GM23338 (cell line): ENCODE results near the gene E2F3. TPM values are rescaled to one million over a fixed set of nuclear protein-coding genes. Genes with fewer than 3 reads are reported as not detected.

Experiments used
- ATAC-seq: fragments of 200-7000 bp; cut with Tn5 transposase; 3 replicates; pipeline ENCODE4 v1.9.1; 2020
- DNase-seq: peaks from one replicate; pipeline ENCODE4 v3.0.0-alpha.2; 2015; ENCODE audit warnings: low spot score
- H2AFZ ChIP-seq: fragments of 200-600 bp; sonication (generic); 2 replicates; pipeline ENCODE4 v1.8.0; 2016; ENCODE audit warnings: antibody characterized with exemption, mild to moderate bottlenecking, moderate library complexity
- H3F3A ChIP-seq: fragments of 200-600 bp; sonication (generic); replicated peaks from 2 replicates; pipeline ENCODE4 v1.8.0; 2017; ENCODE audit warnings: antibody characterized with exemption, mixed run types, low read depth
- H3K27ac ChIP-seq: fragments of 200-600 bp; sonication (generic); 2 replicates; pipeline ENCODE4 v1.6.1; 2016; ENCODE audit warnings: low read depth
- H3K27me3 ChIP-seq: fragments of 200-600 bp; sonication (generic); 2 replicates; pipeline ENCODE4 v1.8.0; 2016; ENCODE audit warnings: mild to moderate bottlenecking, mixed run types, moderate library complexity; ENCODE audit not compliant: insufficient read depth
- H3K36me3 ChIP-seq: fragments of 200-600 bp; sonication (generic); 2 replicates; pipeline ENCODE4 v1.8.0; 2016; ENCODE audit warnings: mild to moderate bottlenecking; ENCODE audit not compliant: insufficient read depth
- H3K4me1 ChIP-seq: fragments of 200-600 bp; sonication (generic); 2 replicates; pipeline ENCODE4 v1.8.0; 2016; ENCODE audit warnings: mild to moderate bottlenecking, moderate library complexity; ENCODE audit not compliant: insufficient read depth
- H3K4me2 ChIP-seq: fragments of 200-600 bp; sonication (generic); 2 replicates; pipeline ENCODE4 v1.7.1; 2017; ENCODE audit warnings: mixed run types
- H3K4me3 ChIP-seq: fragments of 200-600 bp; sonication (generic); 2 replicates; pipeline ENCODE4 v1.6.1; 2016; ENCODE audit warnings: mixed run types
- H3K79me2 ChIP-seq: fragments of 200-600 bp; sonication (generic); replicated peaks from 2 replicates; pipeline ENCODE4 v1.8.0; 2017; ENCODE audit warnings: mild to moderate bottlenecking; ENCODE audit not compliant: insufficient read depth
- H3K9me2 ChIP-seq: fragments of 200-600 bp; sonication (generic); 2 replicates; pipeline ENCODE4 v1.8.0; 2017; ENCODE audit not compliant: insufficient read depth
- H4K20me1 ChIP-seq: fragments of 200-600 bp; sonication (generic); replicated peaks from 2 replicates; pipeline ENCODE4 v1.8.0; 2017; ENCODE audit warnings: mild to moderate bottlenecking; ENCODE audit not compliant: insufficient read depth
- H3K27ac Mint-ChIP-seq: 2 replicates; pipeline ENCODE4 v1.8.0; 2020; ENCODE audit warnings: inconsistent platforms, mild to moderate bottlenecking, moderate library complexity, mixed read lengths
- H3K27me3 Mint-ChIP-seq: 3 replicates; pipeline ENCODE4 v1.8.0; 2022; ENCODE audit warnings: low read depth, mild to moderate bottlenecking, moderate library complexity, mixed read lengths, inconsistent platforms; ENCODE audit not compliant: insufficient read depth, poor library complexity
- H3K36me3 Mint-ChIP-seq: 3 replicates; pipeline ENCODE4 v1.8.0; 2021; ENCODE audit warnings: low read depth, mild to moderate bottlenecking, inconsistent platforms, moderate library complexity, mixed read lengths
- H3K4me1 Mint-ChIP-seq: 3 replicates; pipeline ENCODE4 v1.8.0; 2020; ENCODE audit warnings: mild to moderate bottlenecking, inconsistent platforms, mixed read lengths
- H3K4me3 Mint-ChIP-seq: 3 replicates; pipeline ENCODE4 v1.8.0; 2021; ENCODE audit warnings: moderate library complexity, mild to moderate bottlenecking, inconsistent platforms, mixed read lengths
- H3K9me3 Mint-ChIP-seq: 3 replicates; pipeline ENCODE4 v1.8.0; 2020; ENCODE audit warnings: moderate library complexity, mild to moderate bottlenecking, inconsistent platforms, mixed read lengths
- CREB1 ChIP-seq: fragments of 250-450 bp; sonication (Bioruptor Pico); IDR thresholded peaks from 2 replicates; pipeline ENCODE4 v1.5.0; 2020; ENCODE audit warnings: low read depth, mild to moderate bottlenecking, moderate library complexity
- EZH2 ChIP-seq: fragments of 200-600 bp; sonication (generic); IDR thresholded peaks from one replicate; pipeline ENCODE4 v1.8.0; 2017; ENCODE audit warnings: antibody characterized with exemption, mild to moderate bottlenecking, low read depth; ENCODE audit not compliant: unreplicated experiment
- EZH2phosphoT487 ChIP-seq: fragments of 200-600 bp; sonication (generic); IDR thresholded peaks from one replicate; pipeline ENCODE4 v1.8.1; 2018; ENCODE audit warnings: antibody characterized with exemption; ENCODE audit not compliant: unreplicated experiment
- JUNB ChIP-seq: IDR thresholded peaks from one replicate; pipeline ENCODE4 v1.6.1; 2016; ENCODE audit warnings: antibody characterized with exemption; ENCODE audit not compliant: unreplicated experiment
- POLR2AphosphoS5 ChIP-seq: IDR thresholded peaks from 2 replicates; pipeline ENCODE4 v1.6.1; 2016; ENCODE audit warnings: antibody characterized with exemption, low read depth
- STAT1 ChIP-seq: IDR thresholded peaks from one replicate; pipeline ENCODE4 v1.6.1; 2016; ENCODE audit warnings: antibody characterized with exemption; ENCODE audit not compliant: unreplicated experiment
- ZNF114 ChIP-seq: fragments of 250-450 bp; sonication (Bioruptor Pico); IDR thresholded peaks from 2 replicates; pipeline ENCODE4 v1.5.0; 2020; ENCODE audit warnings: mild to moderate bottlenecking, moderate library complexity
- ZNF331 ChIP-seq: fragments of 250-450 bp; sonication (Bioruptor Pico); IDR thresholded peaks from 2 replicates; pipeline ENCODE4 v1.5.0; 2020; ENCODE audit warnings: low read depth, mild to moderate bottlenecking, moderate library complexity
- polyA plus RNA-seq: library from polyadenylated mRNA; unstranded; fragments of >200 nt; fragmentation: Nextera tagmentation; extraction: Ambion mirVana; gene quantifications from 2 replicates; pipeline ENCODE4 v1.2.1, GENCODE V29; 2016
- total RNA-seq: library from RNA; depleted of rRNA; stranded (reverse); fragments of >200 nt; shearing (Covaris generic); gene quantifications from 2 replicates; pipeline ENCODE4 v1.2.3, GENCODE V29; 2014
- TF ChIP-seq, protein P1 (sequence below): IDR thresholded peaks from one replicate; pipeline ENCODE4 v1.6.1; 2018; ENCODE audit warnings: antibody characterized with exemption; ENCODE audit not compliant: unreplicated experiment
- TF ChIP-seq, protein P2 (sequence below), 2 experiments: fragments of 200-600 bp in 1 of 2; sonication (generic) in 1 of 2; conservative IDR thresholded peaks; 2 replicates each; pipeline versions ENCODE4 v1.5.1 to v1.6.1; 2016 to 2017; ENCODE audit warnings: antibody characterized with exemption in 2 of 2, low read depth in 2 of 2, mild to moderate bottlenecking in 2 of 2, moderate library complexity in 1 of 2
- TF ChIP-seq, protein P3 (sequence below): IDR thresholded peaks from 2 replicates; pipeline ENCODE4 v1.6.1; 2016; ENCODE audit warnings: antibody characterized with exemption

The E2F3 gene
- total and polyA plus RNA-seq, 2 experiments from 2014 or later, result 27.2 to 33.5 TPM

DNA sequence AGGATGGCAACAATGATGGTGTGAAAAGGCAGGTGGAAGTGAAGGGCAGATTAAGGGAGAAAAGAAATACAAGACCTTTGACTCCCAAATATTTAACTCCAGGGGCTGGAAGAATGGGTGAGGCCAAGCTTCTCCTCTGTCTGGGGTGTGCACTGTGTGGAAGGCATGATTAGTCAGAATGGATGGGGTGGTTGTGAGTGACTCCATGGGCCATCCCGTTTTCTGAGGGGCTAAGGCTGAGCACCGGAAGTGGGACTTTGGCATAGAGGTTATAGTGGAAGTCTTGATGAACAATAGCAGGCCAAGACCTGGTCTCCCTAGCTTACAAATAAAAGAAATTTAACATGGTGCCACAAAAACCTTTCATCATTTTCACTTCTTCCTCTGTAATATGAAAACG is 12.1 kb downstream of the E2F3 start:
- Histone ChIP-seq H3K4me2 (no peak overlapping the region), H3K27ac (0 out of 2 replicates have a peak overlapping the region, but pooled peaks have one; percentile 36), H4K20me1 (peaks cover 92% of the 10 kb centered on the region), H3K79me2 (peaks cover 100% of the 10 kb centered on the region), H3K27me3 (no peaks in the 10 kb centered on the region), H3K36me3 (no peaks in the 10 kb centered on the region; the same call in 1 of the 2 replicates), H3K4me3 (no peak overlapping the region), H3F3A (0 out of 2 replicates have a peak, but pooled peaks cover 3% of the 10 kb centered on the region), H3K4me1 (peaks cover 48% of the 10 kb centered on the region), H2AFZ (no peak overlapping the region), H3K9me2 (no peaks in the 10 kb centered on the region)
- TF ChIP-seq STAT1 (no peak), EZH2 (no peak), ZNF331 (no peak), ZNF114 (CRISPR knock-in tag) (no peak), EZH2phosphoT487 (no peak)
- TF ChIP-seq, protein P1, sequence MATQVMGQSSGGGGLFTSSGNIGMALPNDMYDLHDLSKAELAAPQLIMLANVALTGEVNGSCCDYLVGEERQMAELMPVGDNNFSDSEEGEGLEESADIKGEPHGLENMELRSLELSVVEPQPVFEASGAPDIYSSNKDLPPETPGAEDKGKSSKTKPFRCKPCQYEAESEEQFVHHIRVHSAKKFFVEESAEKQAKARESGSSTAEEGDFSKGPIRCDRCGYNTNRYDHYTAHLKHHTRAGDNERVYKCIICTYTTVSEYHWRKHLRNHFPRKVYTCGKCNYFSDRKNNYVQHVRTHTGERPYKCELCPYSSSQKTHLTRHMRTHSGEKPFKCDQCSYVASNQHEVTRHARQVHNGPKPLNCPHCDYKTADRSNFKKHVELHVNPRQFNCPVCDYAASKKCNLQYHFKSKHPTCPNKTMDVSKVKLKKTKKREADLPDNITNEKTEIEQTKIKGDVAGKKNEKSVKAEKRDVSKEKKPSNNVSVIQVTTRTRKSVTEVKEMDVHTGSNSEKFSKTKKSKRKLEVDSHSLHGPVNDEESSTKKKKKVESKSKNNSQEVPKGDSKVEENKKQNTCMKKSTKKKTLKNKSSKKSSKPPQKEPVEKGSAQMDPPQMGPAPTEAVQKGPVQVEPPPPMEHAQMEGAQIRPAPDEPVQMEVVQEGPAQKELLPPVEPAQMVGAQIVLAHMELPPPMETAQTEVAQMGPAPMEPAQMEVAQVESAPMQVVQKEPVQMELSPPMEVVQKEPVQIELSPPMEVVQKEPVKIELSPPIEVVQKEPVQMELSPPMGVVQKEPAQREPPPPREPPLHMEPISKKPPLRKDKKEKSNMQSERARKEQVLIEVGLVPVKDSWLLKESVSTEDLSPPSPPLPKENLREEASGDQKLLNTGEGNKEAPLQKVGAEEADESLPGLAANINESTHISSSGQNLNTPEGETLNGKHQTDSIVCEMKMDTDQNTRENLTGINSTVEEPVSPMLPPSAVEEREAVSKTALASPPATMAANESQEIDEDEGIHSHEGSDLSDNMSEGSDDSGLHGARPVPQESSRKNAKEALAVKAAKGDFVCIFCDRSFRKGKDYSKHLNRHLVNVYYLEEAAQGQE, result no peak
- TF ChIP-seq, protein P2, sequence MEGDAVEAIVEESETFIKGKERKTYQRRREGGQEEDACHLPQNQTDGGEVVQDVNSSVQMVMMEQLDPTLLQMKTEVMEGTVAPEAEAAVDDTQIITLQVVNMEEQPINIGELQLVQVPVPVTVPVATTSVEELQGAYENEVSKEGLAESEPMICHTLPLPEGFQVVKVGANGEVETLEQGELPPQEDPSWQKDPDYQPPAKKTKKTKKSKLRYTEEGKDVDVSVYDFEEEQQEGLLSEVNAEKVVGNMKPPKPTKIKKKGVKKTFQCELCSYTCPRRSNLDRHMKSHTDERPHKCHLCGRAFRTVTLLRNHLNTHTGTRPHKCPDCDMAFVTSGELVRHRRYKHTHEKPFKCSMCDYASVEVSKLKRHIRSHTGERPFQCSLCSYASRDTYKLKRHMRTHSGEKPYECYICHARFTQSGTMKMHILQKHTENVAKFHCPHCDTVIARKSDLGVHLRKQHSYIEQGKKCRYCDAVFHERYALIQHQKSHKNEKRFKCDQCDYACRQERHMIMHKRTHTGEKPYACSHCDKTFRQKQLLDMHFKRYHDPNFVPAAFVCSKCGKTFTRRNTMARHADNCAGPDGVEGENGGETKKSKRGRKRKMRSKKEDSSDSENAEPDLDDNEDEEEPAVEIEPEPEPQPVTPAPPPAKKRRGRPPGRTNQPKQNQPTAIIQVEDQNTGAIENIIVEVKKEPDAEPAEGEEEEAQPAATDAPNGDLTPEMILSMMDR (conservative IDR thresholded peaks at IDR 0.05; ENCODE audit: low read depth in 2 of 2), result no peak
- TF ChIP-seq, protein P3, sequence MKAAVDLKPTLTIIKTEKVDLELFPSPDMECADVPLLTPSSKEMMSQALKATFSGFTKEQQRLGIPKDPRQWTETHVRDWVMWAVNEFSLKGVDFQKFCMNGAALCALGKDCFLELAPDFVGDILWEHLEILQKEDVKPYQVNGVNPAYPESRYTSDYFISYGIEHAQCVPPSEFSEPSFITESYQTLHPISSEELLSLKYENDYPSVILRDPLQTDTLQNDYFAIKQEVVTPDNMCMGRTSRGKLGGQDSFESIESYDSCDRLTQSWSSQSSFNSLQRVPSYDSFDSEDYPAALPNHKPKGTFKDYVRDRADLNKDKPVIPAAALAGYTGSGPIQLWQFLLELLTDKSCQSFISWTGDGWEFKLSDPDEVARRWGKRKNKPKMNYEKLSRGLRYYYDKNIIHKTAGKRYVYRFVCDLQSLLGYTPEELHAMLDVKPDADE, result no peak
- Mint-ChIP-seq H3K27ac (no peak overlapping the region), H3K4me3 (no peak overlapping the region), H3K36me3 (peaks cover 25% of the 10 kb centered on the region), H3K9me3 (no peaks in the 10 kb centered on the region), H3K27me3 (peaks cover 6% of the 10 kb centered on the region), H3K4me1 (peaks cover 75% of the 10 kb centered on the region)
- no peak for DNase-seq
- no peak for ATAC-seq

DNA sequence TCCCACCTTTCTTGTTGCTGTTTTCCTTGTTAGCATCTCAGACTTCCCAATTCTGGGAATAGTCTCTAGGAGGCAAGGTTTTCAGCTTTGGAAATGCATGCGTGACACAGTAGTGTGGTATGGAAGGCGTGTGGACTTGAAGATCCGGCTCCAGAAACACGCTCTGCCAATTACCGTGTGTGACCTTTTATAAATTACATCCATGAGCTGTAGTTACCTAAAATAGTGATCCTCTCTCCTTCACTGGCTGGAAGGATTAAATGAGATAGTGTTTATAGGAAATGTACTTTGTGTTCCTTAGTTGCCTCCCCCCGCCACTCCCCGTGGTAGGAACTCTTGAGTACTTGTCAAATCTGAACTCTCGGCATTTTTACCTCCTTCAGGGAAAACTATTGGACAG is 13.0 kb downstream of the E2F3 start:
- Mint-ChIP-seq H3K27ac (no peak overlapping the region), H3K4me1 (peaks cover 69% of the 10 kb centered on the region)
- TF ChIP-seq EZH2phosphoT487 (no peak), ZNF331 (no peak), POLR2AphosphoS5 (no peak), JUNB (no peak), CREB1 (CRISPR knock-in tag) (no peak), EZH2 (no peak), ZNF114 (CRISPR knock-in tag) (no peak)
- TF ChIP-seq, protein P2 (conservative IDR thresholded peaks at IDR 0.05; ENCODE audit: low read depth in 2 of 2), result no peak
- TF ChIP-seq, protein P1, result no peak

More for the DNA sequence above, 13.0 kb downstream of the E2F3 start:
- ATAC-seq (no peak), DNase-seq (no peak)
- no peak overlapping the region for H2AFZ ChIP-seq
- no peak overlapping the region for H3K4me2 ChIP-seq
- peaks cover 93% of the 10 kb centered on the region for H4K20me1 ChIP-seq
- Mint-ChIP-seq H3K9me3 (no peaks in the 10 kb centered on the region), H3K4me3 (no peak overlapping the region), H3K36me3 (peaks cover 25% of the 10 kb centered on the region), H3K27me3 (peaks cover 6% of the 10 kb centered on the region)
- peaks cover 48% of the 10 kb centered on the region for H3K4me1 ChIP-seq
- H3F3A ChIP-seq, result 0 out of 2 replicates have a peak, but pooled peaks cover 3% of the 10 kb centered on the region
- H3K9me2 ChIP-seq, result no peaks in the 10 kb centered on the region
- H3K4me3 ChIP-seq, result no peak overlapping the region
- H3K79me2 ChIP-seq, result peaks cover 100% of the 10 kb centered on the region
- H3K27ac ChIP-seq, result no peak overlapping the region
- H3K36me3 ChIP-seq, result no peaks in the 10 kb centered on the region; the same call in 1 of the 2 replicates
- no peaks in the 10 kb centered on the region for H3K27me3 ChIP-seq
